Measurements from ENCODE around the gene MEMO1. TPM values are rescaled to one million over a fixed set of nuclear protein-coding genes. Genes with fewer than 3 reads are reported as not detected.

The MEMO1 gene
- total and polyA plus RNA-seq, 4 donors = 22.4 to 32.9 (median 27.3) TPM

- TF ChIP-seq REST (IDR thresholded peaks at IDR 0.05) (no peak), RXRA (IDR thresholded peaks at IDR 0.05) (no peak), FOXA1 (IDR thresholded peaks at IDR 0.05) (no peak)
Measured at GRCh38 chr2:31931916-31932315, 78.9 kb downstream of the MEMO1 start (continued).

DNA sequence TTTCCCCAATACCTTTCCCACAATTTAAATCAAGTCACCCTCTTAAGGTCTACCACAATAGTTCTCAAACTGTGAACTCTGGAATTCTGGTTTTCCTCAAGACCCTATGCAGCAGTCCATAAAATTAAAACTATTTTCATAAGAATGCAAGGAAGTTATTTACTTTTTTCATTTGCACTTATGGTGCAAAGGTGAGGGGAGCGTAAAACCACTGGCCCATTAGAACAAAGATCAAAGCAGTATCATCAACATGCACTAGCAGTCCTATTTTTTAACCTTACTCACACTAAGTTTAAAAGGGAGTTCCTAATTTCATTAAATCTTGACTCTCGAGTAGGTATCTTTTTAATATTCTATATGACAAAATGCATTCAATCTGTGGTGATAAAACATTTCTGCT lies 85.3 kb downstream of the MEMO1 start:
- H3K36me3 ChIP-seq (ENCODE audit: control insufficient read depth in 4 of 4, insufficient read depth in 3 of 4, low read depth in 1 of 4, low read length in 3 of 4) = peaks cover 0 to 7% (median 2%) of the 10 kb centered on the region in 4 donors
- H3K4me3 ChIP-seq (ENCODE audit: low read depth in 1 of 3, low read length in 3 of 3) = no peak overlapping the region
- TF ChIP-seq CTCF (IDR thresholded peaks at IDR 0.05; ENCODE audit: low read depth, low read length, missing input control) (no peak), HNF4A (conservative IDR thresholded peaks at IDR 0.05) (no peak), RXRA (IDR thresholded peaks at IDR 0.05) (no peak), NR2F2 (IDR thresholded peaks at IDR 0.05) (no peak), GABPA (IDR thresholded peaks at IDR 0.05 in 1 of 2, conservative IDR thresholded peaks at IDR 0.05 in 1 of 2) (no peak), TAF1 (conservative IDR thresholded peaks at IDR 0.05) (no peak), ZBTB33 (IDR thresholded peaks at IDR 0.05) (no peak), YY1 (IDR thresholded peaks at IDR 0.05) (no peak), HNF4G (IDR thresholded peaks at IDR 0.05) (no peak), ATF3 (IDR thresholded peaks at IDR 0.05) (no peak), RAD21 (IDR thresholded peaks at IDR 0.05) (no peak), SP1 (IDR thresholded peaks at IDR 0.05) (no peak), FOXA2 (IDR thresholded peaks at IDR 0.05) (no peak), JUND (IDR thresholded peaks at IDR 0.05) (no peak), EGR1 (IDR thresholded peaks at IDR 0.05; ENCODE audit: low read depth in 2 of 2) (no peak), FOXA1 (IDR thresholded peaks at IDR 0.05) (no peak), REST (IDR thresholded peaks at IDR 0.05) (no peak)
- TF ChIP-seq, protein P1, sequence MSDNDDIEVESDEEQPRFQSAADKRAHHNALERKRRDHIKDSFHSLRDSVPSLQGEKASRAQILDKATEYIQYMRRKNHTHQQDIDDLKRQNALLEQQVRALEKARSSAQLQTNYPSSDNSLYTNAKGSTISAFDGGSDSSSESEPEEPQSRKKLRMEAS (IDR thresholded peaks at IDR 0.05) = no peak
- no peak for DNase-seq (ENCODE audit: low spot score)
- no peaks in the 10 kb centered on the region for H3K4me1 ChIP-seq (ENCODE audit: control insufficient read depth in 4 of 4, insufficient read depth in 4 of 4, low read length in 3 of 4)
- no peak overlapping the region for H3K27ac ChIP-seq (ENCODE audit: low read depth in 1 of 2, low read length in 2 of 2)
- 90% methylated on average over 2 of the region's 2 CpGs for WGBS
- no peaks in the 10 kb centered on the region for H3K27me3 ChIP-seq (ENCODE audit: control insufficient read depth in 4 of 4, insufficient read depth in 4 of 4, low read length in 3 of 4)
- H3K9me3 ChIP-seq (ENCODE audit: control insufficient read depth in 4 of 4, low read length in 3 of 4) = no peaks in the 10 kb centered on the region
- no peak overlapping the region for H3K9ac ChIP-seq (ENCODE audit: low read depth in 1 of 2, low read length in 2 of 2)

Data from liver (tissue), 9 donors.